ENCODE results near the gene ERCC1. TPM values are rescaled to one million over a fixed set of nuclear protein-coding genes. Genes with fewer than 3 reads are reported as not detected.
A peak's percentile ranks its signal among the peaks of the same experiment; 100 is the strongest.

The ERCC1 gene
- total and polyA plus RNA-seq, 2 of the 13 experiments (the other 11 are each of a cell fraction or from before 2014, with no cell fraction given), result 40.0 to 66.4 TPM

DNA sequence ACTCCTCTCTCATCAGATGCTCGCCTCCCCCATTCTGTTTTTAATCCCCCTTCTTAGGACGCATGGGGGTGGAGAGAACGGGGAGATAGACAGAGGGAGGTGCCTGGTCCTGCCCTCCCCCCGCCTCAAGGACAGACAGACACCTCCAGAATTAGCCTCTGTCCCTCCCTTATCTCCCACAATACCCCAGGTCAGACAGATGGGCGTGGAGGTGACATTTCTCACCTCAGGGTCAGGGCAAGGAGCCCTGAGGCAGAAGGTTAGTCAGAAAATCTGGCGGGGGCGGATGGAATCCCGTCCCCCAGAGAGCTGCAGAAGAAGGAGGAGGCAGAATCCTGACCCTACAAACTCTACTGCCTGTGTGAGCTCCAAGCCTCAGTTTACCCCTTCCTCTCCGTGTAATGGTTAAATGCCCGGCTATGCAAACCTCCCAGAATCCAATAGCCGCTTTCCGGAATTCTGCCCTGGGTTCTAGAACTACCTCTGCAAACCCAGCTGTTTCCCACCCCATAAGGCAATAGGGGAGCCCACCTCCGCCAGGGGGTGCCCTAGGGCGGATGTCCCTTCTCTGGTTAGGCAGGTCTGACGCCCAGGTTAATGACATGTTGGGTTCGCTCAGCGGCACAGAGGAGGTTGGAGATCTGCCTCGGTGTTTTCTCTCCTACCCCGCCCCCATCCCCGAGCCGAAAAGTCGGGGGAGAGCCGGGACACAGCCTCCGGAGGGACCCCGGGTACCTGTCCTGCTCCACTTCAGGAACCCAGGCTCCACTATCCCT, 19.7 kb downstream of the ERCC1 start (continued):
- TF ChIP-seq MED13 (CRISPR knock-in tag; IDR thresholded peaks at IDR 0.05) (no peak), ZNF747 (CRISPR knock-in tag; IDR thresholded peaks at IDR 0.05; ENCODE audit: borderline replicate concordance) (no peak), ZBTB1 (CRISPR knock-in tag; IDR thresholded peaks at IDR 0.05; ENCODE audit: borderline replicate concordance) (no peak), MXD4 (CRISPR knock-in tag; IDR thresholded peaks at IDR 0.05) (no peak), PLRG1 (conservative IDR thresholded peaks at IDR 0.05) (no peak), RCOR2 (CRISPR knock-in tag; IDR thresholded peaks at IDR 0.05) (no peak), SAP130 (CRISPR knock-in tag; IDR thresholded peaks at IDR 0.05; ENCODE audit: low read depth) (peak; percentile 71), RXRA (CRISPR knock-in tag; IDR thresholded peaks at IDR 0.05) (no peak), REPIN1 (CRISPR knock-in tag; IDR thresholded peaks at IDR 0.05; ENCODE audit: borderline replicate concordance, low read depth) (no peak), ZNF382 (CRISPR knock-in tag; IDR thresholded peaks at IDR 0.05; ENCODE audit: borderline replicate concordance) (no peak), SRF (IDR thresholded peaks at IDR 0.05; ENCODE audit: low read depth, low read length) (peak; percentile 83), KDM4B (CRISPR knock-in tag; IDR thresholded peaks at IDR 0.05) (no peak), CEBPG (CRISPR knock-in tag; IDR thresholded peaks at IDR 0.05) (peak; percentile 14; the same call in 1 of the 2 replicates), POLR2AphosphoS5 (IDR thresholded peaks at IDR 0.05; ENCODE audit: low read depth, low read length) (no peak), ZNF44 (CRISPR knock-in tag; IDR thresholded peaks at IDR 0.05) (no peak), ZNF501 (CRISPR knock-in tag; IDR thresholded peaks at IDR 0.05) (no peak), ZNF354B (CRISPR knock-in tag; IDR thresholded peaks at IDR 0.05) (no peak), ZNF629 (CRISPR knock-in tag; conservative IDR thresholded peaks at IDR 0.05) (0 out of 2 replicates have a peak, but pooled peaks have one; percentile 28), SOX5 (CRISPR knock-in tag; IDR thresholded peaks at IDR 0.05; ENCODE audit: borderline replicate concordance) (no peak; the same call in 1 of the 2 replicates), SRSF4 (IDR thresholded peaks at IDR 0.05; ENCODE audit: low read depth, low read length, poor library complexity, severe bottlenecking) (no peak)
- TF ChIP-seq, protein P1, sequence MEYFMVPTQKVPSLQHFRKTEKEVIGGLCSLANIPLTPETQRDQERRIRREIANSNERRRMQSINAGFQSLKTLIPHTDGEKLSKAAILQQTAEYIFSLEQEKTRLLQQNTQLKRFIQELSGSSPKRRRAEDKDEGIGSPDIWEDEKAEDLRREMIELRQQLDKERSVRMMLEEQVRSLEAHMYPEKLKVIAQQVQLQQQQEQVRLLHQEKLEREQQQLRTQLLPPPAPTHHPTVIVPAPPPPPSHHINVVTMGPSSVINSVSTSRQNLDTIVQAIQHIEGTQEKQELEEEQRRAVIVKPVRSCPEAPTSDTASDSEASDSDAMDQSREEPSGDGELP (IDR thresholded peaks at IDR 0.05; ENCODE audit: borderline replicate concordance, low read depth), result peak; percentile 76
- TF ChIP-seq, protein P2, sequence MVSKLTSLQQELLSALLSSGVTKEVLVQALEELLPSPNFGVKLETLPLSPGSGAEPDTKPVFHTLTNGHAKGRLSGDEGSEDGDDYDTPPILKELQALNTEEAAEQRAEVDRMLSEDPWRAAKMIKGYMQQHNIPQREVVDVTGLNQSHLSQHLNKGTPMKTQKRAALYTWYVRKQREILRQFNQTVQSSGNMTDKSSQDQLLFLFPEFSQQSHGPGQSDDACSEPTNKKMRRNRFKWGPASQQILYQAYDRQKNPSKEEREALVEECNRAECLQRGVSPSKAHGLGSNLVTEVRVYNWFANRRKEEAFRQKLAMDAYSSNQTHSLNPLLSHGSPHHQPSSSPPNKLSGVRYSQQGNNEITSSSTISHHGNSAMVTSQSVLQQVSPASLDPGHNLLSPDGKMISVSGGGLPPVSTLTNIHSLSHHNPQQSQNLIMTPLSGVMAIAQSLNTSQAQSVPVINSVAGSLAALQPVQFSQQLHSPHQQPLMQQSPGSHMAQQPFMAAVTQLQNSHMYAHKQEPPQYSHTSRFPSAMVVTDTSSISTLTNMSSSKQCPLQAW (CRISPR knock-in tag; IDR thresholded peaks at IDR 0.05), result no peak
- TF ChIP-seq, protein P3, sequence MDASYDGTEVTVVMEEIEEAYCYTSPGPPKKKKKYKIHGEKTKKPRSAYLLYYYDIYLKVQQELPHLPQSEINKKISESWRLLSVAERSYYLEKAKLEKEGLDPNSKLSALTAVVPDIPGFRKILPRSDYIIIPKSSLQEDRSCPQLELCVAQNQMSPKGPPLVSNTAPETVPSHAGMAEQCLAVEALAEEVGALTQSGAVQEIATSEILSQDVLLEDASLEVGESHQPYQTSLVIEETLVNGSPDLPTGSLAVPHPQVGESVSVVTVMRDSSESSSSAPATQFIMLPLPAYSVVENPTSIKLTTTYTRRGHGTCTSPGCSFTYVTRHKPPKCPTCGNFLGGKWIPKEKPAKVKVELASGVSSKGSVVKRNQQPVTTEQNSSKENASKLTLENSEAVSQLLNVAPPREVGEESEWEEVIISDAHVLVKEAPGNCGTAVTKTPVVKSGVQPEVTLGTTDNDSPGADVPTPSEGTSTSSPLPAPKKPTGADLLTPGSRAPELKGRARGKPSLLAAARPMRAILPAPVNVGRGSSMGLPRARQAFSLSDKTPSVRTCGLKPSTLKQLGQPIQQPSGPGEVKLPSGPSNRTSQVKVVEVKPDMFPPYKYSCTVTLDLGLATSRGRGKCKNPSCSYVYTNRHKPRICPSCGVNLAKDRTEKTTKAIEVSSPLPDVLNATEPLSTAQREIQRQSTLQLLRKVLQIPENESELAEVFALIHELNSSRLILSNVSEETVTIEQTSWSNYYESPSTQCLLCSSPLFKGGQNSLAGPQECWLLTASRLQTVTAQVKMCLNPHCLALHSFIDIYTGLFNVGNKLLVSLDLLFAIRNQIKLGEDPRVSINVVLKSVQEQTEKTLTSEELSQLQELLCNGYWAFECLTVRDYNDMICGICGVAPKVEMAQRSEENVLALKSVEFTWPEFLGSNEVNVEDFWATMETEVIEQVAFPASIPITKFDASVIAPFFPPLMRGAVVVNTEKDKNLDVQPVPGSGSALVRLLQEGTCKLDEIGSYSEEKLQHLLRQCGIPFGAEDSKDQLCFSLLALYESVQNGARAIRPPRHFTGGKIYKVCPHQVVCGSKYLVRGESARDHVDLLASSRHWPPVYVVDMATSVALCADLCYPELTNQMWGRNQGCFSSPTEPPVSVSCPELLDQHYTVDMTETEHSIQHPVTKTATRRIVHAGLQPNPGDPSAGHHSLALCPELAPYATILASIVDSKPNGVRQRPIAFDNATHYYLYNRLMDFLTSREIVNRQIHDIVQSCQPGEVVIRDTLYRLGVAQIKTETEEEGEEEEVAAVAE (CRISPR knock-in tag; IDR thresholded peaks at IDR 0.05; ENCODE audit: borderline replicate concordance), result no peak
- TF ChIP-seq, protein P4, sequence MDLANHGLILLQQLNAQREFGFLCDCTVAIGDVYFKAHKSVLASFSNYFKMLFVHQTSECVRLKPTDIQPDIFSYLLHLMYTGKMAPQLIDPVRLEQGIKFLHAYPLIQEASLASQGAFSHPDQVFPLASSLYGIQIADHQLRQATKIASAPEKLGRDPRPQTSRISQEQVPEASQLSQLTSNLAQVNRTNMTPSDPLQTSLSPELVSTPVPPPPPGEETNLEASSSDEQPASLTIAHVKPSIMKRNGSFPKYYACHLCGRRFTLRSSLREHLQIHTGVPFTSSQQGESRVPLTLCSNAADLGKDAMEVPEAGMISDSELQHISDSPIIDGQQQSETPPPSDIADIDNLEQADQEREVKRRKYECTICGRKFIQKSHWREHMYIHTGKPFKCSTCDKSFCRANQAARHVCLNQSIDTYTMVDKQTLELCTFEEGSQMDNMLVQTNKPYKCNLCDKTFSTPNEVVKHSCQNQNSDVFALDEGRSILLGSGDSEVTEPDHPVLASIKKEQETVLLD (CRISPR knock-in tag; IDR thresholded peaks at IDR 0.05; ENCODE audit: low read depth), result no peak
